Panc1 (cell line): ENCODE data around the gene ZNF511.

Experiments used
- CTCF ChIP-seq: fragments of 450-650 bp; IDR thresholded peaks from 2 replicates; pipeline ENCODE4 v1.5.1; 2017; ENCODE audit warnings: mild to moderate bottlenecking
- POLR2AphosphoS5 ChIP-seq: IDR thresholded peaks from 2 replicates; pipeline ENCODE4 v1.6.1; 2012; ENCODE audit warnings: mild to moderate bottlenecking, low read depth, low read length, moderate library complexity
- REST ChIP-seq, 2 experiments: IDR thresholded peaks; 2 replicates each; pipeline ENCODE4 v1.6.1; 2011 to 2012; ENCODE audit warnings: low read depth in 2 of 2, control low read depth in 1 of 2, low read length in 1 of 2, mild to moderate bottlenecking in 1 of 2, moderate library complexity in 1 of 2; ENCODE audit not compliant: insufficient read depth in 1 of 2
- TCF7L2 ChIP-seq: IDR thresholded peaks from 2 replicates; pipeline ENCODE4 v1.6.1; 2011; ENCODE audit warnings: mild to moderate bottlenecking, low read depth, low read length, inconsistent platforms

- TF ChIP-seq CTCF (no peak), POLR2AphosphoS5 (no peak), REST (IDR thresholded peaks at IDR 0.05; ENCODE audit: insufficient read depth in 1 of 2, low read depth in 2 of 2, low read length in 1 of 2) (no peak), TCF7L2 (no peak)
These were observed 14.9 kb upstream of the ZNF511 start for GRCh38 chr10:133293810-133294119.
